H1 (cell line): ENCODE measurements around the gene STK11. TPM values are rescaled to one million over a fixed set of nuclear protein-coding genes. Genes with fewer than 3 reads are reported as not detected.
A peak's percentile ranks its signal among the peaks of the same experiment; 100 is the strongest.

ENCODE experiments used
- CBX8 ChIP-seq: fragments of 300-800, 300-1000 bp; sonication (generic); IDR thresholded peaks from 2 replicates; pipeline ENCODE4 v1.7.1; 2016; ENCODE audit warnings: low read depth, low read length, borderline replicate concordance
- EGR1 ChIP-seq: IDR thresholded peaks from 2 replicates; pipeline ENCODE4 v1.6.1; 2011; ENCODE audit warnings: low read depth, low read length, borderline replicate concordance
- GABPA ChIP-seq: IDR thresholded peaks from 2 replicates; pipeline ENCODE4 v1.6.1; 2011; ENCODE audit warnings: mild to moderate bottlenecking, low read length, moderate library complexity, borderline replicate concordance; ENCODE audit not compliant: insufficient read depth
- KDM1A ChIP-seq: fragments of 200-600, 300-600 bp; sonication (generic); IDR thresholded peaks from 2 replicates; pipeline ENCODE4 v1.7.1; 2016; ENCODE audit warnings: mild to moderate bottlenecking, low read length, borderline replicate concordance
- RBBP5 ChIP-seq: IDR thresholded peaks from 2 replicates; pipeline ENCODE4 v1.7.1; 2012; ENCODE audit warnings: low read depth, mild to moderate bottlenecking, inconsistent platforms, low read length, moderate library complexity, borderline replicate concordance
- RNF2 ChIP-seq: fragments of 200-900, 300-1000 bp; sonication (generic); IDR thresholded peaks from 2 replicates; pipeline ENCODE4 v1.7.1; 2016; ENCODE audit warnings: borderline replicate concordance, low read depth, mild to moderate bottlenecking, antibody characterized with exemption, low read length; ENCODE audit not compliant: poor library complexity, severe bottlenecking; ENCODE audit errors: missing control alignments
- SIN3A ChIP-seq, 2 experiments: IDR thresholded peaks in 1 of 2; conservative IDR thresholded peaks in 1 of 2; 2 replicates each; pipeline ENCODE4 v1.6.1; 2011 to 2012; ENCODE audit warnings: low read length in 2 of 2, improper control_type of control experiment in 1 of 2, low read depth in 1 of 2, mild to moderate bottlenecking in 1 of 2
- SIX5 ChIP-seq: IDR thresholded peaks from 2 replicates; pipeline ENCODE4 v1.6.1; 2011; ENCODE audit warnings: mild to moderate bottlenecking, low read depth, low read length
- SP1 ChIP-seq: IDR thresholded peaks from 2 replicates; pipeline ENCODE4 v1.6.1; 2011; ENCODE audit warnings: low read depth, low read length
- TAF1 ChIP-seq: IDR thresholded peaks from 2 replicates; pipeline ENCODE4 v1.6.1; 2011; ENCODE audit warnings: mild to moderate bottlenecking, low read depth, low read length
- TBP ChIP-seq: IDR thresholded peaks from 2 replicates; pipeline ENCODE4 v1.6.1; 2011; ENCODE audit warnings: low read depth, low read length, improper control_type of control experiment
- USF2 ChIP-seq: IDR thresholded peaks from 2 replicates; pipeline ENCODE4 v1.6.1; 2011; ENCODE audit warnings: low read length, improper control_type of control experiment
- polyA plus RNA-seq, 7 experiments: library from polyadenylated mRNA; depleted of rRNA in 3 of 7; stranded (reverse) in 5 of 7; unstranded in 2 of 7; fragments of >200 nt in 5 of 7; fragments of 200-250 nt in 2 of 7; gene quantifications; 1 replicate in 5 of 7; 2 replicates in 1 of 7; 4 replicates in 1 of 7; pipeline versions ENCODE4 v1.2.1 to v1.2.3, GENCODE V29; 2011 to 2013; ENCODE audit warnings: missing spikeins in 2 of 7, mixed read lengths in 2 of 7
- total RNA-seq: library from RNA; stranded (reverse); fragmentation: NEBNext Ultra II Directional; extraction: Animal tissue kit (Norgen Biotek cat#: 25700); gene quantifications from 2 replicates; pipeline ENCODE4 v1.2.1, GENCODE V29; 2021

The STK11 gene
- total and polyA plus RNA-seq, 2 of the 8 experiments (the other 6 are each of a cell fraction or from before 2014, with no cell fraction given) = 45.3 to 70.7 TPM

GRCh38 chr19:1173845-1174809, 31.5 kb upstream of the STK11 start, which contains the start of gene SBNO2 (continued):
- TF ChIP-seq GABPA (peak; percentile 88), RBBP5 (peak; percentile 75; the same call in 1 of the 2 replicates), TBP (peak; percentile 73; the same call in 1 of the 2 replicates), USF2 (peak; percentile 51; the same call in 1 of the 2 replicates), TAF1 (peak; percentile 96), SIX5 (no peak), RNF2 (no peak), EGR1 (peak; percentile 80; the same call in 1 of the 2 replicates), CBX8 (no peak), SIN3A (conservative IDR thresholded peaks at IDR 0.05 in 1 of 2, IDR thresholded peaks at IDR 0.05 in 1 of 2; ENCODE audit: low read depth in 1 of 2, low read length in 2 of 2) (peak; percentile 70 to 77; a peak in 2 of 4 replicates), KDM1A (peak; percentile 53; the same call in 1 of the 2 replicates), SP1 (peak; percentile 64; the same call in 1 of the 2 replicates)
